ENCODE data around the gene STK38.

Gene STK38

DNA sequence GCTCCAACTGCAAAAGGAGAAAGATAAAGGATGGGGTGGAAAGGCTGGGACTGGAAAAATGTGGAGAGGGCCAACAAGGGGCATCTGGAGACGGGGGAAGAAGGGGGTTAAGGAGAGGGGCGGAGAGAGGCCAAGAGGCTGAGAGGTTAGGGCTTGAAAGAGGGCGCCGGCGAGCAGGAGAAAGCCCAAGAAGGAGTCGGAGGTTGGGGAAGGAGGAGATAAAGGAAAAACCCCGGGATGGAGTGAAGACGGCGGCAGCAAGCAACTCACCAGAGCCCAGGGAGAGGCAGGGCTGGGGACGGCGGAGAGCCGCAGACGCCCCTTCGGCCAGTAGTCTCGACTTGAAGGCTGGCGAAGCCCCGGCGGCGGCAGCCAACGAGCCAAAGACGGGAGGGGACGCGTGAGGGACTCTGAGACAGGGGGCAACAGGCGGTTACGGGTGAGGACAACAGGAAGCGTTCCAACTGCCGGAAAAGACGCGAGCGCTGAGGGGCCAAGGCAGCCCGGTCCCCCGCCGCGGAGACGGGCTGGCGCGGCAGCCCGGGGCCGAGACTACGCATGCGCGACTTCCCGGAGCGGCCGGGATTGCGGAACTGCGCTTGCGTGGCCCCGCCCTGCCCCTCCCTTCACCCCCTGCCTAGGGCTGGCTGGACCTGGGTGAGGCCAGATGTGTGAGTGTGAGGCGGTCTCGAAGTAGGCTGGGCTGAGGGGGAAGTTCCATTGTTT is at the start of gene STK38:
Gene STK38, minus strand, starts transcription at position 560 of the 726 bp plus-strand sequence. CDS start 7,277 bp downstream, outside the sequence.
- no peak for TF ChIP-seq GATA2 (IDR thresholded peaks at IDR 0.05; ENCODE audit: low read depth, low read length)
- no peak for TF ChIP-seq GATA3 (IDR thresholded peaks at IDR 0.05; ENCODE audit: low read depth, low read length)

- TF ChIP-seq GATA2 (IDR thresholded peaks at IDR 0.05; ENCODE audit: low read depth, low read length) (no peak), GATA3 (IDR thresholded peaks at IDR 0.05; ENCODE audit: low read depth, low read length) (no peak)
These were observed 49.1 kb upstream of the STK38 start for GRCh38 chr6:36596356-36596755.

- no peak for TF ChIP-seq GATA2 (IDR thresholded peaks at IDR 0.05; ENCODE audit: low read depth, low read length)
- no peak for TF ChIP-seq GATA3 (IDR thresholded peaks at IDR 0.05; ENCODE audit: low read depth, low read length)
These were observed 47.8 kb upstream of the STK38 start for GRCh38 chr6:36594816-36595643.

- TF ChIP-seq GATA3 (IDR thresholded peaks at IDR 0.05; ENCODE audit: low read depth, low read length) (no peak), GATA2 (IDR thresholded peaks at IDR 0.05; ENCODE audit: low read depth, low read length) (no peak)
These were observed 46.9 kb upstream of the STK38 start, which contains the start of gene SRSF3 for GRCh38 chr6:36594029-36594815. SRSF3 (plus strand) TSS chr6:36594362; CDS start chr6:36596763, 2,401 bp downstream.

- TF ChIP-seq GATA3 (IDR thresholded peaks at IDR 0.05; ENCODE audit: low read depth, low read length) (no peak), GATA2 (IDR thresholded peaks at IDR 0.05; ENCODE audit: low read depth, low read length) (no peak)
These were observed 46.3 kb upstream of the STK38 start for GRCh38 chr6:36593569-36594028.

DNA sequence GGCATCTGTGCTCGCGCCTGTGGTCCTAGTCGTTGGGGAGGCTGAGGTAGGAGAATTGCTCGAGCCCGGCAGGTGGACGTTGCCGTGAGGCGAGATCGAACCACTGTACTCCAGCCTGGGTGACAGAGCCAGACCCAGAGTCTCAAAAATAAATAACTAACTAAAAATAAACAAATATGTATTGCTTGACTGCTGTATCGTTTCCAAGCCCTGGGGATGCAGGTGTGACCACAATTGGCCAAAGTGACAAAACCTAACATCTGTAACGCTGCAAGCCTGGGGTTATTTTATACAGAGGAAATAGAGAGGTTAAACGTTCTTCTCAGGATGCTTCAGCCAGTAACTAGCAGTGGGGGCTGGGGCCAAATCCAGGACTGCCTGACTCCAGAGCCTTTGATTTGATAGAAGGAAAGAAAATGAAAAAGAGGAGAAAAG is 45.0 kb upstream of the STK38 start:
- no peak for TF ChIP-seq GATA3 (IDR thresholded peaks at IDR 0.05; ENCODE audit: low read depth, low read length)
- TF ChIP-seq GATA2 (IDR thresholded peaks at IDR 0.05; ENCODE audit: low read depth, low read length) = no peak

DNA sequence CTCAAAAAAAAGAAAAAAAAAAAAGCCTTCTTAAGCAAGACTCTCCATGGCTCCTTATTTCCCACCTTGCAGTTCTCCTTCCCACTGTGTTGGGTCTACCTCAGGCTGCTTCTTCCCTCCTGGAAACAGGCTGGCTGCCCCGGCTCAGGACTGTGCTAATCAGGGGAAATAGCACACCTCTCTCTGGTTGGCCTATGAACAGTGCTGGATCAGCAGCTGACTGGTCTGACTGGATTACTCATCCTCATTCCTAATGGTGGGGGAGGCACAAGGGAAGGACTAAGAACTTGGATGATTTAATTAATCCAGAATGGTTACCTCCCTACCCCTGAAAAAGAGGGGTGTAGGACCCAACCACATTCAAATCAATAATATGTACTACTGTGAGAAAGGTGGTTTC is 43.0 kb upstream of the STK38 start:
- TF ChIP-seq GATA2 (IDR thresholded peaks at IDR 0.05; ENCODE audit: low read depth, low read length) = no peak
- no peak for TF ChIP-seq GATA3 (IDR thresholded peaks at IDR 0.05; ENCODE audit: low read depth, low read length)

GRCh38 chr6:36586606-36587005 is 39.3 kb upstream of the STK38 start:
- TF ChIP-seq GATA3 (IDR thresholded peaks at IDR 0.05; ENCODE audit: low read depth, low read length) (no peak), GATA2 (IDR thresholded peaks at IDR 0.05; ENCODE audit: low read depth, low read length) (no peak)

GRCh38 chr6:36581716-36582115 is 34.4 kb upstream of the STK38 start:
- TF ChIP-seq GATA3 (IDR thresholded peaks at IDR 0.05; ENCODE audit: low read depth, low read length) (no peak), GATA2 (IDR thresholded peaks at IDR 0.05; ENCODE audit: low read depth, low read length) (no peak)

GRCh38 chr6:36580184-36580526 is 32.9 kb upstream of the STK38 start:
- TF ChIP-seq GATA3 (IDR thresholded peaks at IDR 0.05; ENCODE audit: low read depth, low read length) (no peak), GATA2 (IDR thresholded peaks at IDR 0.05; ENCODE audit: low read depth, low read length) (no peak)

- TF ChIP-seq GATA2 (IDR thresholded peaks at IDR 0.05; ENCODE audit: low read depth, low read length) (no peak), GATA3 (IDR thresholded peaks at IDR 0.05; ENCODE audit: low read depth, low read length) (no peak)
These were observed 31.2 kb upstream of the STK38 start for GRCh38 chr6:36578431-36578830.

DNA sequence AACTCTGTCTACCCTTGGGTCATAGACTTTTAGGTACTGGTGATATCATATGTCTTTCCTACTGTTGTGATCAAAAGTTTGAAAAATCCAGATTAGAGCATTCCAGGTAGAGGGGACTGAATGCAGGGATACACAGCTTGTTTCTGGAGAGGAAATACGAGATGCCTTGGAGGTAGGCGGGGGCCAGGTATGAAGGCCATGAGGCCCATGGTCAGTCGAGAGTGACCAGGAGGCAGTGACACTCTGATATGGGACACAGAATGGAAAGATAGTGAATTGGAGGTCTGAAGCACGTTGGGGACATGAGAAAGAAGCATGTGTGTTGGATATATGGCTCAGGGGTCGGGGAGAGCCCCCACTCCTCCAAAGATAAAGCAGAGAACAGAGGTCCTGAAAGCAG is 30.8 kb upstream of the STK38 start:
- no peak for TF ChIP-seq GATA3 (IDR thresholded peaks at IDR 0.05; ENCODE audit: low read depth, low read length)

DNA sequence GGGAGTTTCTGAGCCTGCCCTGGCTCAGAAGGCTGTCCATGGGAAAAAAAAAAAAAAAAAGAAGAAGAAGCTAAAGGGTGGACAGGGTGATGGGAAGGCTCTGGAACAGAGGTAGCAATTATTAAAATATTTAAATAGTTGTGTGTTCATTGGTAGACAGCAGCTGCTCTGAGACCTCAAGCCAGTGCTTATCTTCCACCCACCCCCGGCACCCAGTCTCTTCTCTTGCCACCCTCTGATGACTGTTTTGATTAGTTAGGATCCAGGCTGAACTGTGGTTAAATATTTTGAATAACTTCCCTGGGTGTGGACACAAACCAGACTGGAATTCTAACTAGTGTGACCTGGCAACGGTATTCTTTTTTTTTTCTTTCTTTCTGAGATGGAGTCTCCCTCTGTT is 30.0 kb upstream of the STK38 start:
- TF ChIP-seq GATA3 (IDR thresholded peaks at IDR 0.05; ENCODE audit: low read depth, low read length) = no peak
- TF ChIP-seq GATA2 (IDR thresholded peaks at IDR 0.05; ENCODE audit: low read depth, low read length) = no peak

- no peak for TF ChIP-seq GATA2 (IDR thresholded peaks at IDR 0.05; ENCODE audit: low read depth, low read length)
- TF ChIP-seq GATA3 (IDR thresholded peaks at IDR 0.05; ENCODE audit: low read depth, low read length) = no peak
These were observed 29.3 kb upstream of the STK38 start for GRCh38 chr6:36576578-36576977.
